Cardiac fibroblast (primary cell): Measurements from ENCODE around the gene WSB1.

Experiments
- DNase-seq, 2 donors: peaks; one replicate each; pipeline versions ENCODE4 v3.0.0 to v3.0.0-alpha.2; 2010; ENCODE audit warnings: low read depth in 2 of 2
- H3K4me3 ChIP-seq, 2 donors: replicated peaks in 1 of 2; 1 replicate in 1 of 2; 2 replicates in 1 of 2; pipeline ENCODE4 v1.5.1; 2011; ENCODE audit warnings: low read depth in 2 of 2, low read length in 2 of 2, mild to moderate bottlenecking in 2 of 2, moderate library complexity in 1 of 2
- CTCF ChIP-seq: IDR thresholded peaks from one replicate; pipeline ENCODE4 v1.5.1; 2011; ENCODE audit warnings: low read depth, mild to moderate bottlenecking, low read length, inconsistent platforms

WSB1 gene

GRCh38 chr17:27294689-27295630 lies 1.0 kb downstream of the WSB1 start:
- TF ChIP-seq CTCF: no peak
- H3K4me3 ChIP-seq: peak overlapping the region; percentile 98
- DNase-seq: peak; percentile 91 to 95

DNA sequence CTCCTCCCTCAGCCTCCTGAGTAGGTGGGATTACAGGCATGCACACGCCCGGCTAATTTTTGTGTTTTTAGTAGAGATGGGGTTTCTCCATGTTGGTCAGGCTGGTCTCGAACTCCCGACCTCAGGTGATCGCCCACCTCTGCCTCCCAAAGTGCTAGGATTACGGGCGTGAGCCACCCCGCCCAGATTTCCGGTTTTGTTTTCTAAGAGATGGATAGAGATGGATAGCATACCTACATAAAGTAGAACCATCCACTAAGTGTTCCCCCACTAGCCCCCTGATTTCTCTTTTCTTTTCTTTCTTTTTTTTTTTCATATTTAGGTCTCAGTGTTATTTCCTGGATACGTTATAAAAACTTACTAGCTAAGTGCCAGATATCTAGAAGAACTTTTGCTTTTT lies 2.0 kb downstream of the WSB1 start:
- TF ChIP-seq CTCF: no peak
- peak; percentile 26 to 30 for DNase-seq
- peak overlapping the region; percentile 98 for H3K4me3 ChIP-seq

DNA sequence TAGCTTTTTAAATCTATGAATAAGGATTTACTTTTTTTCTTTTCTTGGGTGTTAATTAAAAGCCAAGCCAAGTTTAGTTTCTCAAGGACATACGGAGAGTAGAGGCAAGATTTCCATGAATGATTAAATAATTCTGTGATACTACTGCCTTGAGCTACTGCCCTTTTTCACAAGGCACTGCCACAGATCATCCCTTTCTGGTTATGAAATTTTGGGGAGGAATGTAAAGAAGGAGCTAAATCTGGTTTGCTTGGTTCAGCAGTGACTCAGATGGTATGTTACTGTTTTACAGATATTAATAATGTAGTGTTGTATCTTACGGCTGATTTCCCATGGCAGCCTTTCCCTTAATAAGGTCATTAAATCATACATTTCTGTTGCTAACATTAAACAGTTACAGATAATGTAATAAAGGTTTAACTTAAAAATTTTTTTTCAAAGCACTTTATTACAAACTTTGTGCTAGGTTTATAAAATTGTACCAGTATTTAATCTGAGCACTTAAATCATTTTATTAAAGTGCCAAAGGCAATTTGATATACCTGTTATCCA lies 2.6 kb downstream of the WSB1 start:
- DNase-seq: peak; percentile 75 to 85
- no peak for TF ChIP-seq CTCF
- peak overlapping the region; percentile 98 for H3K4me3 ChIP-seq

DNA sequence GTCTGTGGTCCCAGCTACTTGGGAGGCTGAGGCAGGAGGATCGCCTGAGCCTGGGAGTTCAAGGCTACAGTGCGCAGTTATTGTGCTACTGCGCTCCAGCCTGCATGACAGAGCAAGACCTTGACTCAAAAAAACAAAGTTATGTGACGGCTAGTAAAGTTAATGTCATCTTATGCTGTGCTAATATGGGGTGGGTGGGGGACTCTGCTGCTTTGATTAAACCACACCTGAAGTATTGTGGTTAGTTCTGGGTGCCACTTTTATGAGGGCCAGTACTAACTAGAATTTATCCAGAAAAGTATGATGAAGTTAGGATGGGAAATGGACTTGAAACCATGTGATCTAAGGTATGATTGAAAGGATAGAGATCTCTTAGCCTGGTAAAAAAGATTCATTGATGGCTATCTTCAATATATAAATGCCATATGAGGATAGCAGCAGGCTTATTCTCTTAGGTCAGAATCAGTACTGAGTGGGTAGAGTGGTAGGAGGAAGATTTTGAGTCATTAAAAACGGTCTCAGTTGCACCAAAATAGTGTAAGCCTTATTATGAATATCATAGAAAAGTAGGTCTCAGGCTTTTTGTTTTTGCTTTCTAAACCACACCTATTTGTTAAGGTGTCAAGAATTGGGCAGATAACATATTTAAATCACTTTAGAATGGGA lies 5.6 kb downstream of the WSB1 start:
- no peak for DNase-seq
- no peak for TF ChIP-seq CTCF
- H3K4me3 ChIP-seq: no peak overlapping the region

DNA sequence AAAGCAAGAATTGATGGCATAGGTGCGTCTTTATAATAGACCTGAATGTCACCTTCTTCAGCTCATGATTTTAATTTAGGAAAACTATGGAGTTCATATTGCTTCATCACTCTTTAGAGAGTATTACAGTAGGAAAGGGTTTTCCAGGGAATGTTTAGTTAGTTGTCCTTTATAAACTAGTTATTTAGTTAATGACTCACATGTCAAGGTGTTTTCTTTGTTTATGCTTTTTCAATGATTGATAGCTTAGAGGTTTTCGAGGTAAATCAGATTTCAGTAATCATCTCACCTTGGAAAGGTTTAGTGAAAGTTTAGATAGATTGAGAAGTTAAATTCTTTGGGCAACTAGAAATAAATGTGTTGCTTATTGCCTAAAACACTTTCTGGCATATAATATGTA lies 9.8 kb downstream of the WSB1 start:
- DNase-seq: no peak
- TF ChIP-seq CTCF: no peak
- no peak overlapping the region for H3K4me3 ChIP-seq

GRCh38 chr17:27306276-27306835 lies 12.4 kb downstream of the WSB1 start:
- DNase-seq: no peak
- TF ChIP-seq CTCF: no peak
- no peak overlapping the region for H3K4me3 ChIP-seq
